Prostate gland (tissue), 2 donors: ENCODE results near the gene ARRDC1. TPM values are rescaled to one million over a fixed set of nuclear protein-coding genes. Genes with fewer than 3 reads are reported as not detected.

Source experiments
- DNase-seq: peaks from one replicate; pipeline ENCODE4 v3.0.0-alpha.2; 2019; ENCODE audit warnings: low spot score
- H3K27ac ChIP-seq, 2 donors: fragments of 200-600 bp; sonication (generic); 2 replicates each; pipeline ENCODE4 v1.5.1; 2017 to 2019
- H3K27me3 ChIP-seq: fragments of 200-600 bp; sonication (generic); replicated peaks from 2 replicates; pipeline ENCODE4 v1.5.1; 2019; ENCODE audit not compliant: insufficient read depth
- H3K36me3 ChIP-seq, 2 donors: fragments of 200-600 bp; sonication (generic); 1 replicate in 1 of 2; 2 replicates in 1 of 2; pipeline versions ENCODE4 v1.5.1 to v1.8.1; 2017 to 2019
- H3K4me1 ChIP-seq: fragments of 200-600 bp; sonication (generic); replicated peaks from 2 replicates; pipeline ENCODE4 v1.5.1; 2019
- H3K4me3 ChIP-seq, 2 donors: fragments of 200-600 bp; sonication (generic); 2 replicates each; pipeline ENCODE4 v1.5.1; 2017 to 2019
- H3K9me3 ChIP-seq: fragments of 200-600 bp; sonication (generic); 2 replicates; pipeline ENCODE4 v1.5.1; 2017
- CTCF ChIP-seq, 4 experiments: fragments of 200-600 bp in 2 of 4; fragments of 450-650 bp in 2 of 4; sonication (generic) in 2 of 4; IDR thresholded peaks; 1 replicate in 3 of 4; 2 replicates in 1 of 4; pipeline ENCODE4 v1.5.1; 2016 to 2019; ENCODE audit warnings: antibody characterized with exemption in 4 of 4, mild to moderate bottlenecking in 2 of 4, moderate library complexity in 2 of 4
- POLR2A ChIP-seq: fragments of 450-650 bp; IDR thresholded peaks from one replicate; pipeline ENCODE4 v1.6.1; 2016; ENCODE audit warnings: antibody characterized with exemption, mild to moderate bottlenecking
- POLR2AphosphoS5 ChIP-seq: sonication (generic); formaldehyde crosslinking; IDR thresholded peaks from one replicate; pipeline ENCODE4 v1.6.1; 2017; ENCODE audit warnings: antibody characterized with exemption
- WGBS: methylation state at CpG from one replicate; pipeline ENCODE4 v1.1.5; 2018; 5-methylcytosine and 5-hydroxymethylcytosine counted together
- intact Hi-C: fragments of 100-400 bp; cut with DNase I; formaldehyde crosslinking; loops from one replicate; pipeline ENCODE4 v1.14.2; 2022
- total RNA-seq, 2 donors: library from RNA; depleted of rRNA; stranded (reverse); fragments of >200 nt; gene quantifications; one replicate each; pipeline ENCODE4 v1.1.0, GENCODE V29; 2016

The ARRDC1 gene
- total RNA-seq, 2 donors from 2014 or later = 123 to 126 TPM

GRCh38 chr9:137638680-137639079 lies 33.2 kb downstream of the ARRDC1 start:
- intact Hi-C loops = no loop called here
- no peak overlapping the region for H3K27ac ChIP-seq
- DNase-seq = no peak
- H3K4me3 ChIP-seq = no peak overlapping the region
- no peaks in the 10 kb centered on the region for H3K27me3 ChIP-seq
- no peaks in the 10 kb centered on the region for H3K4me1 ChIP-seq
- TF ChIP-seq POLR2AphosphoS5 = no peak
- TF ChIP-seq CTCF (IDR thresholded peaks at IDR 0.05) = no peak
- TF ChIP-seq POLR2A = no peak
- H3K9me3 ChIP-seq = no peaks in the 10 kb centered on the region
- WGBS = 95% methylated on average over 6 of the region's 6 CpGs
- no peaks in the 10 kb centered on the region for H3K36me3 ChIP-seq

GRCh38 chr9:137639303-137640051 lies 34.0 kb downstream of the ARRDC1 start:
- intact Hi-C loops = no loop called here
- DNase-seq = no peak
- Histone ChIP-seq H3K36me3 (no peaks in the 10 kb centered on the region), H3K4me1 (no peaks in the 10 kb centered on the region), H3K27me3 (no peaks in the 10 kb centered on the region), H3K9me3 (no peaks in the 10 kb centered on the region), H3K4me3 (no peak overlapping the region), H3K27ac (no peak overlapping the region)
- TF ChIP-seq POLR2A (no peak), POLR2AphosphoS5 (no peak), CTCF (IDR thresholded peaks at IDR 0.05) (no peak)
- 70% methylated on average over 12 of the region's 12 CpGs for WGBS

GRCh38 chr9:137640862-137641261 lies 35.4 kb downstream of the ARRDC1 start:
- Histone ChIP-seq H3K36me3 (no peaks in the 10 kb centered on the region), H3K27me3 (no peaks in the 10 kb centered on the region), H3K4me3 (no peak overlapping the region), H3K9me3 (no peaks in the 10 kb centered on the region), H3K27ac (no peak overlapping the region), H3K4me1 (no peaks in the 10 kb centered on the region)
- TF ChIP-seq POLR2A (no peak), CTCF (IDR thresholded peaks at IDR 0.05) (no peak), POLR2AphosphoS5 (no peak)
- intact Hi-C loops = no loop called here
- 89% methylated on average over 5 of the region's 5 CpGs for WGBS
- DNase-seq = no peak

- Histone ChIP-seq H3K4me3 (no peak overlapping the region), H3K9me3 (no peaks in the 10 kb centered on the region), H3K27me3 (no peaks in the 10 kb centered on the region), H3K4me1 (no peaks in the 10 kb centered on the region), H3K36me3 (no peaks in the 10 kb centered on the region), H3K27ac (no peak overlapping the region)
- 93% methylated on average over 10 of the region's 10 CpGs for WGBS
- intact Hi-C loops = no loop called here
- no peak for DNase-seq
- TF ChIP-seq CTCF (IDR thresholded peaks at IDR 0.05) (no peak), POLR2AphosphoS5 (no peak), POLR2A (no peak)
Measured at GRCh38 chr9:137642118-137642601, 36.7 kb downstream of the ARRDC1 start.

GRCh38 chr9:137642892-137643291 lies 37.4 kb downstream of the ARRDC1 start:
- Histone ChIP-seq H3K27ac (no peak overlapping the region), H3K9me3 (no peaks in the 10 kb centered on the region), H3K36me3 (no peaks in the 10 kb centered on the region), H3K4me3 (no peak overlapping the region), H3K27me3 (no peaks in the 10 kb centered on the region), H3K4me1 (no peaks in the 10 kb centered on the region)
- TF ChIP-seq POLR2AphosphoS5 (no peak), POLR2A (no peak), CTCF (IDR thresholded peaks at IDR 0.05) (no peak)
- no peak for DNase-seq
- intact Hi-C loops = no loop called here
- 95% methylated on average over 5 of the region's 5 CpGs for WGBS
